ENCODE results near the gene ZNF839. TPM values are rescaled to one million over a fixed set of nuclear protein-coding genes. Genes with fewer than 3 reads are reported as not detected.

The ZNF839 gene
- total RNA-seq, 1 donor from 2014 or later = 9.2 TPM

DNA sequence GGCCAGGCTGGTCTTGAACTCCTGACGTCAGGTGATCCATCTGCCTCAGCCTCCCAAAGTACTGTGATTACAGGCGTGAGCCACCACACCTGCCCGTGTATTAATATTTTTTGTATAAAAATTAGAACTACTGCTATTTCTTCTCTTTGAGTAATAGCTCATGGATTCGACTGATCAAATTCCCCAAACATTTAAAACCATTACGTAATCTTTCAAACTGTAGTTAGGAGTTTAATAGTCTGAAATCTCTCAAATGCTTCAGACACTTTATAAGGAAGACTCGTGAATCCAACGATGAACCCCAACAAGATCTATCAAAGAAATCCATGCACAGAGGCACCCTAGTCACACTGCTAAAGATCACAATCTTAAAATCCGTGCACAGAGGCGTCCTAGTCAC is 59.3 kb downstream of the ZNF839 start:
- no peak for DNase-seq (ENCODE audit: low read depth, low spot score)

DNA sequence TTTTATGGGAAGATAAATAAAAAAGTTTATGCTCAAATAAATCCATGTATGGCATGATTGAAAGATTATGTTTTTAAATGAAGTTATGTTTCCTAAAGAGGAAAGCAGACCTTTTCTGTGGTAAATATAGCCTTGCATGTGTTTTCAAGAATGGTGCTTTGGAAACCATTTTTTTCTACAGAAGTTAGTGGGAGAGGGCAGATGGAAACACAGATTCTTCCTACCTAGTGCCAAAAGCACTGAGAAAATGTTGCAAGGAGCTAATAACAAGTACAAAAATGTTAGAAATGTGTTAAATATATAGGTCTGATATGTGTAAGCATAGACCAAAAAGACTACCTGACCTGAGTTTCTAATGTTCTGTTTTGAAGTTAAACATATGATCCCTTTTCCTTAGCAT is 67.5 kb downstream of the ZNF839 start:
- DNase-seq (ENCODE audit: low read depth, low spot score) = no peak

DNA sequence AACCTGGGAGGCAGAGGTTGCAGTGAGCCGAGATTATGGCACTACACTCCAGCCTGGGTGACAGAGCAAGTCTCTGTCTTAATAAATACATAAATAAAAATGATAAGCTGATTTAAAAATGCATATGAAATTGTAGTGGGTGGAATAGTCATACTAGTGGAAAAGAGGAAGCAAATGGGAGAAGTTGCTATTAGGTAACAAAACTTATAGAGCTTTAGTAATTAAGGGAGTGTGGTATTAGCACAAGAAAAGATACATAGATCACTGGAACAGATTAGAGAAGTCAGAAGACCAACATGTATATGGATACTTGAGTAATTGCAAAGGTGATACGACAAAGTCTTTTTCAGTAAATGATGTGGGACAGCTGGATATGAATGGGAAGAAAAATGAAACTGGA is 69.7 kb downstream of the ZNF839 start:
- DNase-seq (ENCODE audit: low read depth, low spot score) = no peak

DNA sequence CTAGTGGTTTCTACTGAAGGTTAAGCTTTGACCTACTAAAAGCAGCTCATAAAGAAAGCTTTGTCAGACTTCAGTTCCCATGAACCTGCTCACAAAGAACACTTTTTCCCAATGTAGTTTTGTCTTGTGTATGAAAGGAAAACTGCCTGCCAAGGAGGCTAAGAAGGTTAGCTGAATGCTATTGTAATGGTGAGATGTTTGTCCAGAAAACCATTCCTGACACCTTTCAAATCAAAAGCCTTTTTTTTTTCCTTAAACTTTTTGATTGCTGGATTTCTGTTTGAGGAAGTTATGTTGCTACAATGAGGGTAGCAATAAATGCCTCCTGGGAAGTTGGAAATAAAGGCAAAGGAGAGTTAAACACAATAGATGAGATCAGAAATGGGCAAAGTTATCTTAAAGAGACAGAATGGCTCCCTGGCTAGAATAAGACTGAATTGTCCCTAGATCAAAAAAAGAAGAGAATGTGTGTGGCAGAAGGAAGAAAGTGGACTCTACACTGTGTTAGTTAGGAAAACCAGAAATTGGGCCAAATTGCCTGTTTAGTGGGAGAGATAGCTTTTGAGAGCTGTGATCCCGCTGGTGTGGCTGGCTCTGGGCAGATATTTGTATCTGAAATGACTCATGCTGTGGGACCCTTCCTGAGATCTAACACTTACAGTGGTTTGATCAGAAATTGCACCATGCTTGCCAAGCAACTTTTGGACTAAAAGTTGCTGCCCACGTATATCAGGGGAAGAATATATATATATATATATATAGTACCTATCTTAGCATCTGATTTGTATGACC is 70.7 kb downstream of the ZNF839 start:
- no peak for DNase-seq (ENCODE audit: low read depth, low spot score)

Other genes with a start within 250 kb of the ZNF839 start
- 310 and 1,177 TPM in 2 replicates for gene HSP90AA1, start 232.7 kb upstream of the ZNF839 start, total RNA-seq
- gene WDR20, start 179.8 kb upstream of the ZNF839 start, total RNA-seq = 16.4 and 21.0 TPM in 2 replicates
- 5.9 and 6.1 TPM in 2 replicates for gene MOK, start 14.6 kb upstream of the ZNF839 start, total RNA-seq
- 61.3 and 62.5 TPM in 2 replicates for gene CINP, start 43.1 kb downstream of the ZNF839 start, total RNA-seq
- 11.8 and 13.4 TPM in 2 replicates for gene TECPR2, start 43.2 kb downstream of the ZNF839 start, total RNA-seq
- 13.2 and 19.1 TPM in 2 replicates for gene ANKRD9, start 190.0 kb downstream of the ZNF839 start, total RNA-seq